HepG2 (cell line): ENCODE results near the gene APBA3. TPM values are rescaled to one million over a fixed set of nuclear protein-coding genes. Genes with fewer than 3 reads are reported as not detected.

Source experiments
- ATAC-seq: fragments of 200-7000 bp; cut with Tn5 transposase; 3 replicates; pipeline ENCODE4 v1.9.1; 2020; ENCODE audit warnings: mild to moderate bottlenecking, moderate library complexity
- BruUV-seq: library from RNA; stranded (reverse); fragments of 400-500 nt; replicated peaks from 2 replicates; lab custom pipeline; 2021; lab: Mats Ljungman, UMichigan
- CTCF ChIA-PET: fragments of 300-600 bp; formaldehyde crosslinking; extraction: SDS; loops from one replicate; lab custom pipeline; 2021; ENCODE audit warnings: low total read pairs, inconsistent platforms, low intra/inter-chr PET ratio; lab: Yijun Ruan, JAX
- POLR2A ChIA-PET: fragments of 350-600 bp; sonication (Branson Sonifier 250); formaldehyde crosslinking; loops from one replicate; lab custom pipeline; 2020; ENCODE audit warnings: antibody characterized with exemption, inconsistent platforms; lab: Yijun Ruan, JAX
- DNase-seq: peaks from one replicate; pipeline ENCODE4 v3.0.0-alpha.2; 2015; ENCODE audit warnings: low spot score
- FAIRE-seq: peaks from 3 replicates; lab custom pipeline; 2011; peaks lifted over from hg19 to GRCh38; lab: Jason Lieb, UNC
- H2AFZ ChIP-seq: one replicate; pipeline ENCODE4 v1.6.1; 2011; ENCODE audit warnings: low read length, inconsistent platforms
- H3K27ac ChIP-seq: fragments of 300-600 bp; 3 replicates; pipeline ENCODE4 v1.8.0; 2011; ENCODE audit warnings: mixed run types, mild to moderate bottlenecking, mixed read lengths, low read length, inconsistent platforms; ENCODE audit not compliant: insufficient read depth; ENCODE audit errors: extremely low read length
- H3K27me3 ChIP-seq, 2 experiments: fragments of 200-600 bp in 1 of 2; 2 replicates in 1 of 2; 3 replicates in 1 of 2; pipeline versions ENCODE4 v1.6.0 to v1.8.0; 2011; ENCODE audit warnings: low read length in 2 of 2, mild to moderate bottlenecking in 2 of 2, moderate library complexity in 2 of 2, inconsistent platforms in 1 of 2; ENCODE audit not compliant: insufficient read depth in 2 of 2, control insufficient read depth in 1 of 2
- H3K36me3 ChIP-seq, 2 experiments: fragments of 200-600 bp in 1 of 2; replicated peaks in 1 of 2; 2 replicates in 1 of 2; 3 replicates in 1 of 2; pipeline versions ENCODE4 v1.5.1 to v1.8.0; 2011; ENCODE audit warnings: low read length in 2 of 2, inconsistent platforms in 1 of 2; ENCODE audit not compliant: insufficient read depth in 2 of 2, control insufficient read depth in 1 of 2
- H3K4me1 ChIP-seq: 2 replicates; pipeline ENCODE4 v1.5.1; 2012; ENCODE audit warnings: low read length, inconsistent platforms; ENCODE audit not compliant: insufficient read depth
- H3K4me2 ChIP-seq: 2 replicates; pipeline ENCODE4 v1.6.0; 2011; ENCODE audit warnings: low read depth, low read length, inconsistent platforms
- H3K4me3 ChIP-seq, 3 experiments: fragments of 200-600 bp in 1 of 3; sonication (generic), shearing (Covaris generic) in 1 of 3; replicated peaks in 1 of 3; 2 replicates each; pipeline ENCODE4 v1.5.1; 2011 to 2016; ENCODE audit warnings: low read length in 3 of 3, inconsistent platforms in 2 of 3, low read depth in 2 of 3, mild to moderate bottlenecking in 2 of 3, control low read depth in 1 of 3, mixed read lengths in 1 of 3; ENCODE audit not compliant: insufficient read depth in 1 of 3
- H3K79me2 ChIP-seq: one replicate; pipeline ENCODE4 v1.6.1; 2011; ENCODE audit warnings: low read length, inconsistent platforms; ENCODE audit not compliant: insufficient read depth
- H3K9ac ChIP-seq: 2 replicates; pipeline ENCODE4 v1.6.0; 2011; ENCODE audit warnings: mild to moderate bottlenecking, low read depth, low read length, inconsistent platforms; ENCODE audit not compliant: insufficient read depth
- H3K9me3 ChIP-seq: 2 replicates; pipeline ENCODE4 v1.5.1; 2012; ENCODE audit warnings: mild to moderate bottlenecking, low read length
- H4K20me1 ChIP-seq: 2 replicates; pipeline ENCODE4 v1.6.0; 2011; ENCODE audit warnings: inconsistent platforms, mild to moderate bottlenecking, low read length, moderate library complexity; ENCODE audit not compliant: insufficient read depth
- CBX1 ChIP-seq: IDR thresholded peaks from one replicate; pipeline ENCODE4 v1.6.1; 2016; ENCODE audit warnings: antibody characterized with exemption, low read depth
- IRF9 ChIP-seq: sonication (generic); formaldehyde crosslinking; IDR thresholded peaks from 2 replicates; pipeline ENCODE4 v1.8.0; 2022; ENCODE audit warnings: missing genetic modification reagents, mild to moderate bottlenecking, borderline replicate concordance
- MED1 ChIP-seq: sonication (generic); formaldehyde crosslinking; IDR thresholded peaks from 2 replicates; pipeline ENCODE4 v1.4.0; 2020; ENCODE audit warnings: missing genetic modification reagents
- NFYB ChIP-seq: sonication (generic); formaldehyde crosslinking; IDR thresholded peaks from 2 replicates; pipeline ENCODE4 v1.4.0; 2020; ENCODE audit warnings: missing genetic modification reagents
- SAP130 ChIP-seq: IDR thresholded peaks from 2 replicates; pipeline ENCODE4 v1.6.1; 2016; ENCODE audit warnings: low read depth
- TBL1XR1 ChIP-seq: fragments of 150-350 bp; IDR thresholded peaks from 2 replicates; pipeline ENCODE4 v1.6.1; 2014; ENCODE audit warnings: borderline replicate concordance, low read length; ENCODE audit not compliant: partially characterized antibody
- TRIM24 ChIP-seq: sonication (generic); formaldehyde crosslinking; IDR thresholded peaks from 2 replicates; pipeline ENCODE4 v1.8.0; 2022; ENCODE audit warnings: mild to moderate bottlenecking, missing genetic modification reagents
- ZBTB21 ChIP-seq: sonication (generic); formaldehyde crosslinking; IDR thresholded peaks from 2 replicates; pipeline ENCODE4 v1.4.0; 2020; ENCODE audit warnings: missing genetic modification reagents
- ZNF10 ChIP-seq: sonication (generic); formaldehyde crosslinking; IDR thresholded peaks from 2 replicates; pipeline ENCODE4 v1.4.0; 2020; ENCODE audit warnings: mild to moderate bottlenecking, low read depth, missing genetic modification reagents, borderline replicate concordance
- ZNF33B ChIP-seq: sonication (generic); formaldehyde crosslinking; IDR thresholded peaks from 2 replicates; pipeline ENCODE4 v1.5.1; 2020; ENCODE audit warnings: mild to moderate bottlenecking, missing genetic modification reagents
- ZNF552 ChIP-seq: sonication (generic); formaldehyde crosslinking; IDR thresholded peaks from 2 replicates; pipeline ENCODE4 v1.9.0; 2022; ENCODE audit warnings: missing genetic modification reagents, mild to moderate bottlenecking, borderline replicate concordance
- ZNF567 ChIP-seq: sonication (generic); formaldehyde crosslinking; IDR thresholded peaks from 2 replicates; pipeline ENCODE4 v1.8.1; 2023; ENCODE audit warnings: mild to moderate bottlenecking, missing genetic modification reagents, borderline replicate concordance
- ZNF781 ChIP-seq: sonication (generic); formaldehyde crosslinking; IDR thresholded peaks from 2 replicates; pipeline ENCODE4 v1.5.1; 2020; ENCODE audit warnings: borderline replicate concordance, mild to moderate bottlenecking, missing genetic modification reagents; ENCODE audit errors: not compliant biosample characterization
- WGBS: methylation state at CpG from one replicate; pipeline ENCODE4 v1.1.6; 2017; ENCODE audit warnings: low lambda C conversion rate; 5-methylcytosine and 5-hydroxymethylcytosine counted together
- in situ Hi-C: cut with HindIII; loops from 2 replicates; pipeline ENCODE4 v1.10.0; 2017; ENCODE audit warnings: low pct_unique_long_range_greater_than_20kb; ENCODE audit not compliant: extremely low pct_ligation_motif_present
- intact Hi-C: fragments of 100-400 bp; cut with micrococcal nuclease; formaldehyde crosslinking; loops from one replicate; pipeline ENCODE4 v1.10.0; 2022; ENCODE audit not compliant: unreplicated experiment
- polyA plus RNA-seq, 8 experiments: library from polyadenylated mRNA; depleted of rRNA in 3 of 8; stranded (reverse) in 7 of 8; unstranded in 1 of 8; fragments of >200 nt; fragmentation: Illumina TruSeq in 4 of 8; extraction: Trizol in 4 of 8; gene quantifications; 2 replicates each; pipeline versions ENCODE4 v1.2.1 to v1.2.3, GENCODE V29; 2011 to 2016; ENCODE audit warnings: low read depth in 4 of 8, missing spikeins in 1 of 8, mixed read lengths in 1 of 8; ENCODE audit not compliant: insufficient read depth in 1 of 8
- total RNA-seq, 5 experiments: library from RNA; depleted of rRNA; stranded (reverse); fragments of >200 nt; fragmentation: Illumina TruSeq; extraction: Trizol; gene quantifications; 2 replicates each; pipeline ENCODE4 v1.2.3, GENCODE V29; 2016; ENCODE audit warnings: low read depth in 1 of 5
- TF ChIP-seq, protein P1 (sequence below): sonication (generic); formaldehyde crosslinking; IDR thresholded peaks from 2 replicates; pipeline ENCODE4 v1.5.0; 2020; ENCODE audit warnings: mild to moderate bottlenecking, missing genetic modification reagents
- TF ChIP-seq, protein P2 (sequence below): sonication (generic); formaldehyde crosslinking; IDR thresholded peaks from 2 replicates; pipeline ENCODE4 v1.5.1; 2020; ENCODE audit warnings: missing genetic modification reagents, mild to moderate bottlenecking, borderline replicate concordance

Gene APBA3
- total and polyA plus RNA-seq, 2 of the 13 experiments (the other 11 are each of a cell fraction or from before 2014, with no cell fraction given), result 14.2 to 14.3 TPM

- TF ChIP-seq, protein P1, sequence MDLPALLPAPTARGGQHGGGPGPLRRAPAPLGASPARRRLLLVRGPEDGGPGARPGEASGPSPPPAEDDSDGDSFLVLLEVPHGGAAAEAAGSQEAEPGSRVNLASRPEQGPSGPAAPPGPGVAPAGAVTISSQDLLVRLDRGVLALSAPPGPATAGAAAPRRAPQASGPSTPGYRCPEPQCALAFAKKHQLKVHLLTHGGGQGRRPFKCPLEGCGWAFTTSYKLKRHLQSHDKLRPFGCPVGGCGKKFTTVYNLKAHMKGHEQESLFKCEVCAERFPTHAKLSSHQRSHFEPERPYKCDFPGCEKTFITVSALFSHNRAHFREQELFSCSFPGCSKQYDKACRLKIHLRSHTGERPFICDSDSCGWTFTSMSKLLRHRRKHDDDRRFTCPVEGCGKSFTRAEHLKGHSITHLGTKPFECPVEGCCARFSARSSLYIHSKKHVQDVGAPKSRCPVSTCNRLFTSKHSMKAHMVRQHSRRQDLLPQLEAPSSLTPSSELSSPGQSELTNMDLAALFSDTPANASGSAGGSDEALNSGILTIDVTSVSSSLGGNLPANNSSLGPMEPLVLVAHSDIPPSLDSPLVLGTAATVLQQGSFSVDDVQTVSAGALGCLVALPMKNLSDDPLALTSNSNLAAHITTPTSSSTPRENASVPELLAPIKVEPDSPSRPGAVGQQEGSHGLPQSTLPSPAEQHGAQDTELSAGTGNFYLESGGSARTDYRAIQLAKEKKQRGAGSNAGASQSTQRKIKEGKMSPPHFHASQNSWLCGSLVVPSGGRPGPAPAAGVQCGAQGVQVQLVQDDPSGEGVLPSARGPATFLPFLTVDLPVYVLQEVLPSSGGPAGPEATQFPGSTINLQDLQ (CRISPR knock-in tag), result no peak
- no peak for TF ChIP-seq ZNF33B (CRISPR knock-in tag)
- no peak for TF ChIP-seq TRIM24 (CRISPR knock-in tag)
- TF ChIP-seq ZBTB21, result no peak
- TF ChIP-seq TBL1XR1, result no peak
- no peak for TF ChIP-seq ZNF781 (CRISPR knock-in tag)
- TF ChIP-seq, protein P2, sequence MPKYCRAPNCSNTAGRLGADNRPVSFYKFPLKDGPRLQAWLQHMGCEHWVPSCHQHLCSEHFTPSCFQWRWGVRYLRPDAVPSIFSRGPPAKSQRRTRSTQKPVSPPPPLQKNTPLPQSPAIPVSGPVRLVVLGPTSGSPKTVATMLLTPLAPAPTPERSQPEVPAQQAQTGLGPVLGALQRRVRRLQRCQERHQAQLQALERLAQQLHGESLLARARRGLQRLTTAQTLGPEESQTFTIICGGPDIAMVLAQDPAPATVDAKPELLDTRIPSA (CRISPR knock-in tag), result no peak
- TF ChIP-seq IRF9, result no peak
- no peak for TF ChIP-seq ZNF10 (CRISPR knock-in tag)
- no peak for TF ChIP-seq ZNF567 (CRISPR knock-in tag)
- TF ChIP-seq NFYB (CRISPR knock-in tag), result no peak
- TF ChIP-seq SAP130 (CRISPR knock-in tag), result no peak
- TF ChIP-seq CBX1, result no peak
- no peak for TF ChIP-seq ZNF552 (CRISPR knock-in tag)
- no peak for TF ChIP-seq MED1 (CRISPR knock-in tag)
- TF ChIP-seq, all 625 proteins: peak for 0
- FAIRE-seq, result no peak
- Histone ChIP-seq H3K27me3 (peaks cover 8 to 20% of the 10 kb centered on the region in 2 experiments; a peak in 4 of 5 replicates), H4K20me1 (no peaks in the 10 kb centered on the region), H3K4me1 (no peaks in the 10 kb centered on the region), H3K79me2 (no peaks in the 10 kb centered on the region), H3K9ac (no peak overlapping the region), H2AFZ (no peak overlapping the region), H3K36me3 (no peaks in the 10 kb centered on the region), H3K4me3 (no peak overlapping the region), H3K4me2 (no peak overlapping the region), H3K9me3 (no peaks in the 10 kb centered on the region), H3K27ac (no peak overlapping the region)
- intact Hi-C loops (no loop called here), in situ Hi-C loops (no loop called here)
- ATAC-seq, result no peak
- CTCF ChIA-PET, result no interaction called here
- DNase-seq, result no peak
- POLR2A ChIA-PET, result no interaction called here
- no TSS peak for BruUV-seq
- 34% methylated on average over 6 of the region's 6 CpGs for WGBS
These were observed 28.8 kb upstream of the APBA3 start for GRCh38 chr19:3790209-3790734.
